Kidney epithelial cell (primary cell): ENCODE data around the gene H6PD. TPM values are rescaled to one million over a fixed set of nuclear protein-coding genes. Genes with fewer than 3 reads are reported as not detected.

Source experiments
- DNase-seq: peaks from one replicate; pipeline ENCODE4 v3.0.0-alpha.2; 2010; ENCODE audit warnings: low read depth
- H3K27me3 ChIP-seq: 2 replicates; pipeline ENCODE4 v1.6.0; 2011; ENCODE audit warnings: low read length; ENCODE audit not compliant: control insufficient read depth, insufficient read depth
- H3K36me3 ChIP-seq: 2 replicates; pipeline ENCODE4 v1.5.1; 2011; ENCODE audit warnings: low read length; ENCODE audit not compliant: control insufficient read depth, insufficient read depth
- H3K4me3 ChIP-seq: 2 replicates; pipeline ENCODE4 v1.5.1; 2011; ENCODE audit warnings: low read depth, mild to moderate bottlenecking, control low read depth, low read length
- CTCF ChIP-seq: IDR thresholded peaks from 2 replicates; pipeline ENCODE4 v1.5.1; 2011; ENCODE audit warnings: mild to moderate bottlenecking, moderate library complexity, low read length, control low read depth, inconsistent platforms; ENCODE audit not compliant: insufficient read depth, poor library complexity, severe bottlenecking
- total RNA-seq: library from RNA; depleted of rRNA; stranded (reverse); fragments of >200 nt; gene quantifications from 2 replicates; pipeline ENCODE4 v1.2.3, GENCODE V29; 2015

Gene H6PD
- total RNA-seq, 1 donor from 2014 or later: 24.4 TPM

- no peak overlapping the region for H3K4me3 ChIP-seq
- H3K27me3 ChIP-seq: no peaks in the 10 kb centered on the region
- no peaks in the 10 kb centered on the region for H3K36me3 ChIP-seq
- no peak for DNase-seq
- TF ChIP-seq CTCF: no peak
Observed at GRCh38 chr1:9270290-9270883, 35.8 kb downstream of the H6PD start.

GRCh38 chr1:9271283-9271682, 36.7 kb downstream of the H6PD start:
- no peaks in the 10 kb centered on the region for H3K27me3 ChIP-seq
- H3K36me3 ChIP-seq: no peaks in the 10 kb centered on the region
- no peak for DNase-seq
- TF ChIP-seq CTCF: no peak
- no peak overlapping the region for H3K4me3 ChIP-seq

DNA sequence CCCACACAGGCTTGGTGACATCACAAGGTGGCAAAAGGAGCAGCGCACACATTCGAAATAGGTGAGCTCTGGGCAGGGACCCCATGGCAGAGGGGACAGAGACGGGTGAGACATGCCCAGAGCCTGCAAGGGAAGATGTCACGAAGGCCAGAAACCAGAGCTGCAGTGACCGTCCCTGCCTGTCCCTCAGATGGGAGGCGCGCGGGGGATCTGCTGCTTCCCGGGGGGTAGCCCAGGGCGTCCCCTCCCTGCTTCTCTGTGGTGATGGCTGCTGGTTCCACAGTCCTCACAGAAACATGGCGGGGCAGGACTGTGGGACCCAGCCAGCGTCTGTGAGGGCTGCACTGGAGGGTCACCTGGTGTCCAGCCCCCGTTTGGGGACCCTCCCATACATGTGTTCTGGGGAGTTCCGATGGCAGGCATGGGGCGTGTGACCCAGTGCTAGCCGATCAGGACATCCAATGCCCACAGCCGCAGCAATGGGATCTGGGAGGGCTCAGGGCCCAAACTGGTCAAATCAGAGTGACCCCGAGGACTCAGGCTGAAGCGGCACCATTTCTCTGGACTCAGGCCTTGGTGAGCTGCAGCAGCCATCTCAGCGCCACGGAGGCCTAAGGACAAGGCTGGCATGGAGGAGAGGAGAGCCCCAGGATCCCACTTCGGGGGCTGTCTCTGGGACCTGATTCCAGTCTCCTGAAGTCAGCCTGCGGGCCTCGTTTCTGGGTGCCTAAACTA, 37.5 kb downstream of the H6PD start:
- no peak for DNase-seq
- no peak for TF ChIP-seq CTCF
- Histone ChIP-seq H3K4me3 (no peak overlapping the region), H3K36me3 (no peaks in the 10 kb centered on the region), H3K27me3 (no peaks in the 10 kb centered on the region)

DNA sequence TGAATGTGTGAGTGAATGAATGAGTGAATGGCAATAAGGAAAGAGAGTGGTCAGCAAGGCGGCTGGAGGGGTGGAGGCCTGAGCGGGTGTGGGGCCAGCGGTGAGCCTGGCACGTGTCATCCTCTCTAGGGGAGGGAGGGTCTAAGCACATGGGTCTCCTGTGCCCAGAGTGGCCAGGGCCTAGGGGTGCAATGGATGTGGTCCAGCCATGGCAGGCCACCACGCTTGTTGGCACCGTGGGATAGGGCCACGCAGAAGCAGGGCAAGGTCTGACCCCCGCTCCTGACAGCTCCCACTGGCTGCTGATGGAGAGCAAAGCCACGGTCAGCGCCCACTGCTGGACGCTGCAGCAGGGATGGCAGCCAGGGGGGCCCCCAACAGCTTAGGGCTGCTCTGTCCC, 38.6 kb downstream of the H6PD start:
- peak; percentile 15 for TF ChIP-seq CTCF

DNA sequence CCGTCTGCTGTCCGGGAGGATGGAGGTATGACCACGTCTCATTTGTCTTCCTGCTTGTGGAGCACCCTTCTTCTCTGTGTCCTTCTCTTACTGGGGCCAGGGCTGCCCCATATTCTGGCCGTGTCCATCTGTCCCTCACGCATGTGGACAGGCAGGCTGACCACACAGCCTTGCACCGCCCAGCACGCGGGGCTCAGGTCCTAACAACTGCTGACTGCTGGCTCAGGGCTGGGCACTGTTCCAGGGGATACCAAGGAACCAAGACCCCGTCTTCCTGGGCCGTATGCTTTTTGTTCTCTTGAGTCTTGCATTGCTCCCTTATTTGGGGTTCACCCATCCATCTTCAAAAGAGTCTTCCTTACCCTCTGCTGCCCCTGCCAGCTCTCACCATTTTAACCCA, 40.6 kb downstream of the H6PD start:
- Histone ChIP-seq H3K4me3 (no peak overlapping the region), H3K27me3 (no peaks in the 10 kb centered on the region), H3K36me3 (no peaks in the 10 kb centered on the region)
- no peak for TF ChIP-seq CTCF
- DNase-seq: no peak

More for the DNA sequence above, 38.6 kb downstream of the H6PD start:
- no peaks in the 10 kb centered on the region for H3K36me3 ChIP-seq
- H3K27me3 ChIP-seq: no peaks in the 10 kb centered on the region
- no peak overlapping the region for H3K4me3 ChIP-seq
- no peak for DNase-seq
